ENCODE measurements around the gene ELOVL7.
"Not testable (repeated sequence)": the region's sequence is repeated elsewhere in the genome, so short reads cannot be mapped to it uniquely, and the experiment has no call there.

The ELOVL7 gene

DNA sequence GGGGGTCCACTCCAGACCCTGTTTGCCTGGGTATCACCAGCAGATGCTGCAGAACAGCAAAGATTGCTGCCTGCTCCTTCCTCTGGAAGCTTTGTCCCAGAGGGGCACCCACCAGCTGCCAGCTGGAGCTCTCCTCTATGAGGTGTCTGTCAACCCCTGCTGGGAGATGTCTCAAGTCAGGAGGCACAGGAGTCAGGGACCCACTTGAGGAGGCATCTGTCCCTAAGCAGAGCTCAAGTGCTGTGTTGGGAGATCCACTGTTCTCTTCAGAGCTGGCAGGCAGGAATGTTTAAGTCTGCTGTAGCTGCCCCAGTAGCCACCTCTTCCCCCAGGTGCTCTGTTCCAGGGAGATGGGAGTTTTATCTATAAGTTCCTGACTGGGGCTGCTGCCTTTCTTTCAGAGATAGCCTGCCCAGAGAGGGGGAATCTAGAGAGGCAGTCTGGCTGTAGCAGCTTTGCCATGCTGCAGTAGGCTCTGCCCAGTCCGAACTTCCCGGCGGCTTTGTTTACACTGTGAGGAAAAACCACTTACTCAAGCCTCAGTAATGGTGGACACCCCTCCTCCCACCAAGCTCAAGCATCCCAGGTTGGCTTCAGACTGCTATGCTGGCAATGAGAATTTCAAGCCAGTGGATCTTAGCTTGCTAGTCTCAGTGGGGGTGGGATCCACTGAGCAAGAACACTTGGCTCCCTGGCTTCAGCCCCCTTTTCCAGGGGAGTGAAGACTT, 128.7 kb downstream of the ELOVL7 start:
- not testable (repeated sequence) for DNase-seq (ENCODE audit: low read depth in 3 of 3)

- no peak for DNase-seq (ENCODE audit: low read depth in 3 of 3)
Measured at GRCh38 chr5:60712950-60713349, 131.1 kb downstream of the ELOVL7 start.

- DNase-seq (ENCODE audit: low read depth in 3 of 3) = not testable (repeated sequence)
Measured at GRCh38 chr5:60711892-60712291, 132.2 kb downstream of the ELOVL7 start.

- DNase-seq (ENCODE audit: low read depth in 3 of 3) = no peak
Measured at GRCh38 chr5:60710362-60710761, 133.7 kb downstream of the ELOVL7 start.

- DNase-seq (ENCODE audit: low read depth in 3 of 3) = no peak
Measured at GRCh38 chr5:60705144-60705543, 138.9 kb downstream of the ELOVL7 start.

DNA sequence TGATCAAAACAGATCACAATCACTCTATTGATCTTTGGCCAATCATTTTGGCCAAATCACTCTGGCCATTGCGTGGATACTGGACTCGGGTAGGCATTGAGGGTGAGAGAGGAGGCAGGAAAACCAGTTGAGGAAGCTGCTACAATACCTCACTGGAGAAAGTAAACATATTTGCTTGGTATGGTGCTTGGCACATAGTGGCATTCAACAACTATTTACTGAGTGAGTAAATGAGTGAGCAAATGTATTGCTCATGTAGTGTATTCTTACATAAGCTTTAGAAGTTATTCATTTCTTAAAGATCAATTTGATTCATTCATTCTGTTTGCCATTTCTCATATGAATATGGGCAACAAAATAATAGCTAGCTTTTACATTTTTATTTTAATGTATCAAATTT, 140.1 kb downstream of the ELOVL7 start:
- DNase-seq (ENCODE audit: low read depth in 3 of 3) = no peak

All from stimulated activated CD4-positive, alpha-beta T cell treated with anti-CD3 and anti-CD28 coated beads, TNF-alpha, amount 100 ng/mL, for 4 hours (primary cell).